ENCODE data around the gene ATRNL1.

Gene ATRNL1

GRCh38 chr10:115706026-115706425 is 612.9 kb downstream of the ATRNL1 start:
- no peaks in the 10 kb centered on the region for H4K20me1 ChIP-seq (ENCODE audit: insufficient read depth, low read length)
- H2AFZ ChIP-seq (ENCODE audit: low read length): no peak overlapping the region
- TF ChIP-seq EZH2 (optimal IDR thresholded peaks at IDR 0.05; ENCODE audit: low read depth, low read length) (no peak), CTCF (IDR thresholded peaks at IDR 0.05; ENCODE audit: low read length) (no peak), EZH2phosphoT487 (IDR thresholded peaks at IDR 0.05; ENCODE audit: low read length) (no peak)
- H3K27me3 ChIP-seq (replicated peaks; ENCODE audit: insufficient read depth, low read length): no peaks in the 10 kb centered on the region
- H3K79me2 ChIP-seq (ENCODE audit: low read length): no peaks in the 10 kb centered on the region
- no peak for DNase-seq
- H3K36me3 ChIP-seq (replicated peaks; ENCODE audit: insufficient read depth, low read length): no peaks in the 10 kb centered on the region
- no peaks in the 10 kb centered on the region for H3F3A ChIP-seq (ENCODE audit: insufficient read depth, low read length)
- H3K4me1 ChIP-seq (ENCODE audit: low read length): no peaks in the 10 kb centered on the region
- no peak overlapping the region for H3K9ac ChIP-seq (ENCODE audit: low read length)
- H3K27ac ChIP-seq (ENCODE audit: low read length): no peak overlapping the region
- no peak overlapping the region for H3K4me2 ChIP-seq (ENCODE audit: low read depth, low read length)
- H3K9me3 ChIP-seq (replicated peaks; ENCODE audit: insufficient read depth, low read length): no peaks in the 10 kb centered on the region
- H3K4me3 ChIP-seq (ENCODE audit: low read length): no peak overlapping the region
- H3K9me2 ChIP-seq (replicated peaks; ENCODE audit: insufficient read depth, low read length): no peaks in the 10 kb centered on the region

GRCh38 chr10:115706488-115707076 is 613.4 kb downstream of the ATRNL1 start:
- no peaks in the 10 kb centered on the region for H3K9me2 ChIP-seq (replicated peaks; ENCODE audit: insufficient read depth, low read length)
- no peak overlapping the region for H3K4me2 ChIP-seq (ENCODE audit: low read depth, low read length)
- H3K36me3 ChIP-seq (replicated peaks; ENCODE audit: insufficient read depth, low read length): no peaks in the 10 kb centered on the region
- no peak overlapping the region for H2AFZ ChIP-seq (ENCODE audit: low read length)
- no peaks in the 10 kb centered on the region for H4K20me1 ChIP-seq (ENCODE audit: insufficient read depth, low read length)
- peak; percentile 39 for DNase-seq
- H3K4me1 ChIP-seq (ENCODE audit: low read length): no peaks in the 10 kb centered on the region
- H3K27ac ChIP-seq (ENCODE audit: low read length): no peak overlapping the region
- H3K4me3 ChIP-seq (ENCODE audit: low read length): no peak overlapping the region
- no peaks in the 10 kb centered on the region for H3K79me2 ChIP-seq (ENCODE audit: low read length)
- H3F3A ChIP-seq (ENCODE audit: insufficient read depth, low read length): no peaks in the 10 kb centered on the region
- H3K9ac ChIP-seq (ENCODE audit: low read length): no peak overlapping the region
- no peaks in the 10 kb centered on the region for H3K9me3 ChIP-seq (replicated peaks; ENCODE audit: insufficient read depth, low read length)
- H3K27me3 ChIP-seq (replicated peaks; ENCODE audit: insufficient read depth, low read length): no peaks in the 10 kb centered on the region
- TF ChIP-seq EZH2 (optimal IDR thresholded peaks at IDR 0.05; ENCODE audit: low read depth, low read length): no peak
- peak; percentile 67 for TF ChIP-seq CTCF (IDR thresholded peaks at IDR 0.05; ENCODE audit: low read length)
- no peak for TF ChIP-seq EZH2phosphoT487 (IDR thresholded peaks at IDR 0.05; ENCODE audit: low read length)

GRCh38 chr10:115710136-115710535 is 617.0 kb downstream of the ATRNL1 start:
- no peaks in the 10 kb centered on the region for H3K36me3 ChIP-seq (replicated peaks; ENCODE audit: insufficient read depth, low read length)
- H3F3A ChIP-seq (ENCODE audit: insufficient read depth, low read length): no peaks in the 10 kb centered on the region
- no peak overlapping the region for H3K4me2 ChIP-seq (ENCODE audit: low read depth, low read length)
- no peaks in the 10 kb centered on the region for H4K20me1 ChIP-seq (ENCODE audit: insufficient read depth, low read length)
- DNase-seq: no peak
- no peak overlapping the region for H3K27ac ChIP-seq (ENCODE audit: low read length)
- H3K9me2 ChIP-seq (replicated peaks; ENCODE audit: insufficient read depth, low read length): no peaks in the 10 kb centered on the region
- H3K79me2 ChIP-seq (ENCODE audit: low read length): no peaks in the 10 kb centered on the region
- H3K27me3 ChIP-seq (replicated peaks; ENCODE audit: insufficient read depth, low read length): no peaks in the 10 kb centered on the region
- no peaks in the 10 kb centered on the region for H3K9me3 ChIP-seq (replicated peaks; ENCODE audit: insufficient read depth, low read length)
- H3K4me1 ChIP-seq (ENCODE audit: low read length): no peaks in the 10 kb centered on the region
- H3K9ac ChIP-seq (ENCODE audit: low read length): no peak overlapping the region
- H2AFZ ChIP-seq (ENCODE audit: low read length): no peak overlapping the region
- no peak overlapping the region for H3K4me3 ChIP-seq (ENCODE audit: low read length)
- TF ChIP-seq EZH2phosphoT487 (IDR thresholded peaks at IDR 0.05; ENCODE audit: low read length) (no peak), CTCF (IDR thresholded peaks at IDR 0.05; ENCODE audit: low read length) (0 out of 2 replicates have a peak, but pooled peaks have one; percentile 8)

Data from MM.1S (cell line).